ENCODE measurements around the gene APPBP2. TPM values are rescaled to one million over a fixed set of nuclear protein-coding genes. Genes with fewer than 3 reads are reported as not detected.

Gene APPBP2
- total RNA-seq, 2 donors from 2014 or later, result 21.5 to 33.1 TPM

- no peak for DNase-seq (ENCODE audit: low spot score)
- Histone ChIP-seq H3K27me3 (replicated peaks; ENCODE audit: insufficient read depth) (no peaks in the 10 kb centered on the region), H3K4me3 (no peak overlapping the region), H3K27ac (no peak overlapping the region), H3K36me3 (no peaks in the 10 kb centered on the region), H3K4me1 (ENCODE audit: control insufficient read depth in 1 of 2, low read depth in 2 of 2) (no peaks in the 10 kb centered on the region), H3K9me3 (no peaks in the 10 kb centered on the region)
- TF ChIP-seq, protein P1, sequence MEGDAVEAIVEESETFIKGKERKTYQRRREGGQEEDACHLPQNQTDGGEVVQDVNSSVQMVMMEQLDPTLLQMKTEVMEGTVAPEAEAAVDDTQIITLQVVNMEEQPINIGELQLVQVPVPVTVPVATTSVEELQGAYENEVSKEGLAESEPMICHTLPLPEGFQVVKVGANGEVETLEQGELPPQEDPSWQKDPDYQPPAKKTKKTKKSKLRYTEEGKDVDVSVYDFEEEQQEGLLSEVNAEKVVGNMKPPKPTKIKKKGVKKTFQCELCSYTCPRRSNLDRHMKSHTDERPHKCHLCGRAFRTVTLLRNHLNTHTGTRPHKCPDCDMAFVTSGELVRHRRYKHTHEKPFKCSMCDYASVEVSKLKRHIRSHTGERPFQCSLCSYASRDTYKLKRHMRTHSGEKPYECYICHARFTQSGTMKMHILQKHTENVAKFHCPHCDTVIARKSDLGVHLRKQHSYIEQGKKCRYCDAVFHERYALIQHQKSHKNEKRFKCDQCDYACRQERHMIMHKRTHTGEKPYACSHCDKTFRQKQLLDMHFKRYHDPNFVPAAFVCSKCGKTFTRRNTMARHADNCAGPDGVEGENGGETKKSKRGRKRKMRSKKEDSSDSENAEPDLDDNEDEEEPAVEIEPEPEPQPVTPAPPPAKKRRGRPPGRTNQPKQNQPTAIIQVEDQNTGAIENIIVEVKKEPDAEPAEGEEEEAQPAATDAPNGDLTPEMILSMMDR (IDR thresholded peaks at IDR 0.05), result no peak
- no peak for ATAC-seq (ENCODE audit: insufficient number of reproducible peaks, low FRiP score, low read depth)
Measured at GRCh38 chr17:60416368-60416925, 109.6 kb downstream of the APPBP2 start.

DNA sequence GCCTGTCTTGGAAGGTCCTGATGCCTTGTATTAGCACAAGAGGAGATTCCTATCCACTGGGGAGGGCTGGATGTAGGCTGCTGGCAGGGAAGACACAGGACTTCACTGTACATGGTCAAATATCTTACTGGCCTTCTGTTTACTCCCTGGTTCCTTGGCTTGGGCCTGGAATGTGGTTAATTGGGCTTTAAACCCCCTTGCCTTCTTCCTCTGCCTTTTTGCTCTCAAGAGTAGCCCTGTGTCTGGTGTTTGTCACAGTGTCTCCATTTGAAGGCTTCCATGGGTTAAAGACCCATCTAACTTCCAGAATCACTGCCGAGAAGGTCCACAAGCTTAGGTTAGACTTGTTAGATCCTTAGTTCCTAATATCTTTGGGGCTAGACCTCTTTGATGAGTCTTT is 110.9 kb downstream of the APPBP2 start:
- no peaks in the 10 kb centered on the region for H3K36me3 ChIP-seq
- no peak overlapping the region for H3K27ac ChIP-seq
- no peak overlapping the region for H3K4me3 ChIP-seq
- H3K27me3 ChIP-seq (replicated peaks; ENCODE audit: insufficient read depth), result no peaks in the 10 kb centered on the region
- DNase-seq (ENCODE audit: low spot score) (no peak), ATAC-seq (ENCODE audit: insufficient number of reproducible peaks, low FRiP score, low read depth) (no peak)
- H3K4me1 ChIP-seq (ENCODE audit: control insufficient read depth in 1 of 2, low read depth in 2 of 2), result no peaks in the 10 kb centered on the region
- TF ChIP-seq, protein P1 (IDR thresholded peaks at IDR 0.05), result no peak
- no peaks in the 10 kb centered on the region for H3K9me3 ChIP-seq

- Histone ChIP-seq H3K4me3 (no peak overlapping the region), H3K27ac (no peak overlapping the region), H3K27me3 (replicated peaks; ENCODE audit: insufficient read depth) (no peaks in the 10 kb centered on the region), H3K36me3 (no peaks in the 10 kb centered on the region), H3K9me3 (no peaks in the 10 kb centered on the region), H3K4me1 (ENCODE audit: control insufficient read depth in 1 of 2, low read depth in 2 of 2) (no peaks in the 10 kb centered on the region)
- ATAC-seq (ENCODE audit: insufficient number of reproducible peaks, low FRiP score, low read depth), result no peak
- TF ChIP-seq, protein P1 (IDR thresholded peaks at IDR 0.05), result no peak
- DNase-seq (ENCODE audit: low spot score), result no peak
Measured at GRCh38 chr17:60412701-60413100, 113.3 kb downstream of the APPBP2 start.

- DNase-seq (ENCODE audit: low spot score), result no peak
- no peaks in the 10 kb centered on the region for H3K36me3 ChIP-seq
Measured at GRCh38 chr17:60410001-60410400, 116.0 kb downstream of the APPBP2 start.

DNA sequence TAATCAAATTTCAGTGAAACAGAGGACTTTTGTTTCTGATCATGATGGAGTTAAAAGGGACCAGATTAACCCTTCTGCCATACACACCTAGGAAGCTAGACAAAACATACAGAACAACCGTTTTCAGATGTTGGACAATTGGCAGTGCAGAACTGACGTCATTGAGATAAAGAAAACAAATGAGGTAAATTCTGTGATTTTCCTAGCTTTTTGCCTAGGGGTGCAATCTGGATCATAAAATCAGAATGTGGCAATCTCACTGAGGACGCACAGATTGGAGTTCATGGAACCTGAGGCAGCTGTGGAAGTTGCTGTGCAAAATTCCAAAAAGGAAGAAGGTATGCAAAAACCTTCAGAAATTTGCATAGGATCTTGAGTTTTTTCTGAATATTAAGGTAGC is 119.2 kb downstream of the APPBP2 start:
- H3K27ac ChIP-seq, result no peak overlapping the region

More at GRCh38 chr17:60410001-60410400, 116.0 kb downstream of the APPBP2 start:
- Histone ChIP-seq H3K4me3 (no peak overlapping the region), H3K27ac (no peak overlapping the region), H3K4me1 (ENCODE audit: control insufficient read depth in 1 of 2, low read depth in 2 of 2) (no peaks in the 10 kb centered on the region), H3K9me3 (no peaks in the 10 kb centered on the region), H3K27me3 (replicated peaks; ENCODE audit: insufficient read depth) (no peaks in the 10 kb centered on the region)
- TF ChIP-seq, protein P1 (IDR thresholded peaks at IDR 0.05), result no peak
- no peak for ATAC-seq (ENCODE audit: insufficient number of reproducible peaks, low FRiP score, low read depth)

More for the DNA sequence above, 119.2 kb downstream of the APPBP2 start:
- no peaks in the 10 kb centered on the region for H3K27me3 ChIP-seq (replicated peaks; ENCODE audit: insufficient read depth)
- H3K36me3 ChIP-seq, result no peaks in the 10 kb centered on the region
- ATAC-seq (ENCODE audit: insufficient number of reproducible peaks, low FRiP score, low read depth), result no peak
- no peak for DNase-seq (ENCODE audit: low spot score)
- no peaks in the 10 kb centered on the region for H3K4me1 ChIP-seq (ENCODE audit: control insufficient read depth in 1 of 2, low read depth in 2 of 2)
- H3K4me3 ChIP-seq, result no peak overlapping the region
- TF ChIP-seq, protein P1 (IDR thresholded peaks at IDR 0.05), result no peak
- H3K9me3 ChIP-seq, result no peaks in the 10 kb centered on the region

All from thoracic aorta (tissue), 2 donors.